ENCODE results near the gene MT1F.
"Not testable (repeated sequence)": the region's sequence is repeated elsewhere in the genome, so short reads cannot be mapped to it uniquely, and the experiment has no call there.

MT1F gene

DNA sequence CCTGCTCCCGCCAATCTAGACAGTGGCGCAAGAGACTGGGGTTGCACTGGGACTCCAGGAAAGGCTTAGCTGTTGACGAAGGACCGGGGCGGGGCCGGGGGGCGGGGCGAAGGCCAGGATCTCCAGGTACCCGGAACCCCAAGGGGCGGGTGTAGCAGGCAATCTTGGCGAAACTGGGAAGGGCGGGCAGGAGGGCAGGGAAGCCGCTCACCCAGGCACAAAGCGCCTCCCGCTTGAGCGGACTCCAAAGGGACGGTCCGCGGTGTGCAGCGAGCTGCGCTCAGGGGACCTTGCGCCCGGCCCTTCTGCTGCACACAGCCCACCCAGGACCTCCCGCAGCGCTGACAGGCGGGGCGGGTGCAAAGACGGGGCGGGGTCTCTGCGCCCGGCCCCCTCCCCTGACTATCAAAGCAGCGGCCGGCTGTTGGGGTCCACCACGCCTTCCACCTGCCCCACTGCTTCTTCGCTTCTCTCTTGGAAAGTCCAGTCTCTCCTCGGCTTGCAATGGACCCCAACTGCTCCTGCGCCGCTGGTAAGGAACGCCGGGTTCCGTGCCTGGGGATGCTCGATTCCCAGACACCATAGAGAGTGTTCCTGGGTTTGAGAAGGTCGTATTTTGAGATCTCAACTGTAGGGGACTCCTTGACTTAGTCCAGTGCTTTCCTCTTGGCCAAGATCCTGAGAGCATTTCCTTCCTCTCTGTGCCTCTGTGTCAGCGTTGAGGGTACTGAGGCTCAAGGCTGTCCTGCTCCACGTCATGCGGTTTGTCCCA, at the start of gene MT1F:
Gene MT1F, plus strand, starts transcription at position 405 of the 772 bp plus-strand sequence. Its CDS starts 100 bp downstream, at position 505.
- DNase-seq (ENCODE audit: low spot score) = peak; percentile 62

GRCh38 chr16:56608043-56608875, 49.5 kb upstream of the MT1F start, which contains the start of gene MT2A:
Gene MT2A (plus strand): TSS chr16:56608584. CDS start chr16:56608656, 72 bp downstream.
- DNase-seq (ENCODE audit: low spot score) = peak; percentile 98

DNA sequence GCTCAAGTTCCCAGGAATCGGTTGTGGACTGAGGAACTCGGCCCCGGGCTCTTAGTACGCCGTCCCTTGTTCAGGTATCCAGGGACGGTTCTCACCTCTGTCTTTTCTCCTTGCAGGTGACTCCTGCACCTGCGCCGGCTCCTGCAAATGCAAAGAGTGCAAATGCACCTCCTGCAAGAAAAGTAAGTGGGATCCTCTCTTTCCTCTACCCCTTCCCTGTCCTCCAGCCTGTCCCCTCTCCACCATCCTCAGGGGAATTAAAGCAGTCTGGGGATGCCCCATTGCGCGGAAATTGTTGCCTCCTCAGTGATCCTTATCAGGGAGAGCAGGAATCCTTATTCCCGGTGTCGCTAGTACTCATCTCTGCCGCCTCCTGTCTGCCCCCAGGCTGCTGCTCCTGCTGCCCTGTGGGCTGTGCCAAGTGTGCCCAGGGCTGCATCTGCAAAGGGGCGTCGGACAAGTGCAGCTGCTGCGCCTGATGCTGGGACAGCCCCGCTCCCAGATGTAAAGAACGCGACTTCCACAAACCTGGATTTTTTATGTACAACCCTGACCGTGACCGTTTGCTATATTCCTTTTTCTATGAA, 48.8 kb upstream of the MT1F start:
- DNase-seq (ENCODE audit: low spot score) = peak; percentile 46

DNA sequence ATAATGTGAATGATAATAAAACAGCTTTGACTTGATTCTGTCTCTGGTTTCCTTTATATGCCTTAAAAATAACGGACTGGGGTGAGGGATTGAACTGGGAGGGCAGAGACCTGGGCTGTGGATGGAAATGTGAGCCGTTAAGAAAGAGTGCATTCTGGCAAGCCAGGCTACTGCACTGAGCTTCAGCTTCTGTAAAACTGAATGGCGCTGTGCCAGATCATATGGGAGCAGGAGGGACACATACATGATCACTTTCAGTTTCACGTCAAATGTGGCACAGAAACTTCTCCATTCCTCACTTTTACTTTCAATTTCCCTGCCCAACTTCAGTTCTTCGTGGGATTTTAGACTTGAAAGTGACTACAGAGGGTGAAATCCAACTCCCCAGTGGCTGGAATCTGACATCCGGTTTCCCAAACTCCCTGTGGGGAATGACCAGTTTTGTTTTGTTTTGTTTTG, 48.3 kb upstream of the MT1F start:
- DNase-seq (ENCODE audit: low spot score) = peak; percentile 89

- DNase-seq (ENCODE audit: low spot score) = peak; percentile 97
Measured at GRCh38 chr16:56610017-56610608, 47.6 kb upstream of the MT1F start.

DNA sequence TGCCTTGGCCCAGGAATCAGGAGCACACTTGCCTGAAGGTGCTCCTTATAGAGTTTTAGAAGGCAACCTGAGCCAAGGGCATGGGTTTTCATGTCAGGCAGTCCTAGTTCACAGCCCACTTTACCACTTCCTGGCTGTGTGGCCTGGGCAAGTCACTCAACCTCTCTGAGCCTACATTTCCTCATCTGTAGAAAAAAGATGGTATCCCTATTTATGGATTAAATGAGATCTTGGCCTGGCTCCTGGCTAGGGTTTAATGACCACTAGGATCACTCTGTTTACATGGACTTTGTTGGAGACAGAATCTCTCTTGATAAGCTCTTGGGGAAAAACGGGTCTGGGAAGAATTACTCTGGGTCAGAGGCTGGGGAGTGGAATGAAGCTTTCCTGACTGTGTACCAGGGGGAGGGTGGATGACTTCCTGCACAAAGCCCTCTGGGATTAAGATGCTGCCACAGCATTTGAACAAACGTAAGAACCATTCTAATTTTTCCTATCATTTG, 47.1 kb upstream of the MT1F start:
- no peak for DNase-seq (ENCODE audit: low spot score)

DNA sequence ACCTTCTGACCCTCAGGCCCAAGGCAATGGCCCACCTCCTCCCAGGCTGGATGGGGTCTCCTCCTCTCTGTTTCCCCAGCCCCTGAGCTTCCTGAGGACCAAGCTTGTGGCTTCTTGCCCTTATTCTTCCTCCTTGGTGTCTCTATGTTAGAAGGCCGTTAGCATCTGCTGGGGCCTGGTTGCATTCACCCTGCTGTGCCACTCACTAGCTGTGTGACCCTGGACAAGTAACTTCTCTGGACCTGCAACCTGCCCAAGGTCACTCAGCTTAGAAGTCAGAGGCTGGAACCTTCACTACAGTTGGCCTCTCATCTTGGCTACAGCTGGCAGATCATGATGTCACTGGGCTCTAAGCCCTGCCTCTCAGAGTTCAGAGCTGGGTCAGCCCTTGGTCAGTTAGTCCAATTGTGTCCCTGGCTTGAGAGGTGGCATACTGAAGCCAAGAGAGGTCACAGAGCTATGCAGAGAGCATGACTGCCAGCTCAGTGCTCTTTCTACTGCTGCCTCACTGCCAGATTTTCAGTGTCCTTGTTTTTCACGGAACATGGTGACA, 46.4 kb upstream of the MT1F start:
- peak; percentile 95 for DNase-seq (ENCODE audit: low spot score)

DNA sequence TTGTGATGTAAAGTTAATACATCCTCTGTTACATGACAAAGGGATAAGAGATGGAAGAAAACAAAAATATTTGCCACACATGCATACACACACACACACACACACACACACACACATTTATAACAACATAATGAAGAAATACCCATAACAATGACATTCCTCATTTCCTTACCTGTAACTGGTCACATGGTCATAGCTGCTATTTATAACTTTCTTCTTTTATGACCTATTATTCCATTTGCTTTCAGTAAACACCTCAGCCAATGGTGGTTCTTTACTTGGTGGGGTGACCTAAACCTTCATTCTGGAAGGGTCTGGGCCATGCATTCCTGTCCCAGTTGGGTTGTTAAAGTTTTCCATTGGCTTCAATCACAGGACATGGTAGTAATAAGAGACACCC, 44.1 kb upstream of the MT1F start:
- peak; percentile 88 for DNase-seq (ENCODE audit: low spot score)

DNA sequence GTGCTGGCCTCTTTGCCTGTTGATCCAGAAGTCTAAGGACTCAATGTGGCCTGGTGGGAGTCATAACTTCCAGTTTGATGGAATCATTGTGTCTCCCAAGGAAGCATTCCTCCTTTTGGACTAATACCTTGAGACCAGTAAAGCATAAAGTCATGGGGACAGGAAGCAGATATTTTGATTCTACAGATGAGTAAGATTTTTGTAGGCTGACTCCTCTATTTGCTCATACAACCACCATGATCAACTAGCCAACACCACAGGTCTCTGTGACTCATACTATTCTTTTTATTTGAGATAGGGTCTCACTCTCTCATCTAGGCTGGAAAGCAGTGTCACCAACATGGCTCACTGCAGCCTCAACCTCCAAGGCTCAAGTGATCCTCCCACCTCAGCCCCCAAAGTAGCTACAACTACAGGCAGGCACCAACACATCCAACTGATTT, 43.2 kb upstream of the MT1F start:
- DNase-seq (ENCODE audit: low spot score) = peak; percentile 98

- DNase-seq (ENCODE audit: low spot score) = peak; percentile 82
Measured at GRCh38 chr16:56615353-56615752, 42.4 kb upstream of the MT1F start.

DNA sequence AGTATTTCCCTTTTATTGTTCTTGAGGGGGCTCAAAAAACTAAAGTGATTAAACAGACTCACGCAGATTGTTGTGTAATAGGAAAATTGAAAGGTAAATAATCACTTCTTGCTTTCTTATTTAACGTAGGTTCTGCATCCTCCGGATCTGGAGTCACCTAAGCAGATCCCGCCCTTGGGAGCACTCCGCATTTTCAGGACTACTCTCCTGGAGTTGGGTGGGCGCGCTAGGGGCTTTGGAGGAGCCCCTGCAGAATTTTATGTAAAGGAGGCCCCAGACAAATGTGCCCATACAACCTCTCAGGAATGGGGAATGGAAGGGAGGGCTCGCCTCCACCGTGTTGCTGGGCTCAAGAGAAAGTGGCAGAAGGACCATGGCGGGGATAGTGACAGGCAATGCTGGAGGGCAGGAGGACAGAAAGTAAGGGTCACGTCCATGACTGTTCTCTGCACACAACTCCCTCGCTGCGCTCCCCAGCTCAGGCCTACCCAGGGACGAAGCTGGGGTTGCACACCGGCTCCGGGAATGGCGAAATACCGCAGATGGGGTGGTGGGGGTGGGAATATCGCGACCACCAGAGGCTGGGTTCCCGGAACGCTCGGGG, 41.0 kb upstream of the MT1F start:
- DNase-seq (ENCODE audit: low spot score) = peak; percentile 25

- DNase-seq (ENCODE audit: low spot score) = peak; percentile 84
Measured at GRCh38 chr16:56617212-56618085, 40.3 kb upstream of the MT1F start.

DNA sequence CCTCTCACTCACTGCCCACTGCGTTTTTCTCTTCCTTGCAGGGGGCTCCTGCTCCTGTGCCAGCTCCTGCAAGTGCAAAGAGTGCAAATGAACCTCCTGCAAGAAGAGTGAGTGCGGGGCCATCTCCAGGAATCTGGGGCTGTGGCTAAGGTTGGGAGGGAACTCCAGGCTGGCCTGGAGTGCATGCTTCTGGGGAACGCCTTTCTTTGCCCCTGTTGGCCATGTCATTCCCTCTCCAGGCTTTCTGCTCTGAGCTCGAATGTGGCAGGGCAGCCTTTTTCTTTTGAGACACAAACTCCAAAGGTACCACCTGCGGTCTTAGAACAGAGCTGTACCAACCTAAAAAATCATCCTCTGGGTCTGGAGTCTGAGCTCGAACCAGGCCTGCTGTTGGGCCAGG, 39.6 kb upstream of the MT1F start:
- DNase-seq (ENCODE audit: low spot score) = peak; percentile 11

GRCh38 chr16:56620339-56620897, 37.3 kb upstream of the MT1F start:
- peak; percentile 48 for DNase-seq (ENCODE audit: low spot score)

DNA sequence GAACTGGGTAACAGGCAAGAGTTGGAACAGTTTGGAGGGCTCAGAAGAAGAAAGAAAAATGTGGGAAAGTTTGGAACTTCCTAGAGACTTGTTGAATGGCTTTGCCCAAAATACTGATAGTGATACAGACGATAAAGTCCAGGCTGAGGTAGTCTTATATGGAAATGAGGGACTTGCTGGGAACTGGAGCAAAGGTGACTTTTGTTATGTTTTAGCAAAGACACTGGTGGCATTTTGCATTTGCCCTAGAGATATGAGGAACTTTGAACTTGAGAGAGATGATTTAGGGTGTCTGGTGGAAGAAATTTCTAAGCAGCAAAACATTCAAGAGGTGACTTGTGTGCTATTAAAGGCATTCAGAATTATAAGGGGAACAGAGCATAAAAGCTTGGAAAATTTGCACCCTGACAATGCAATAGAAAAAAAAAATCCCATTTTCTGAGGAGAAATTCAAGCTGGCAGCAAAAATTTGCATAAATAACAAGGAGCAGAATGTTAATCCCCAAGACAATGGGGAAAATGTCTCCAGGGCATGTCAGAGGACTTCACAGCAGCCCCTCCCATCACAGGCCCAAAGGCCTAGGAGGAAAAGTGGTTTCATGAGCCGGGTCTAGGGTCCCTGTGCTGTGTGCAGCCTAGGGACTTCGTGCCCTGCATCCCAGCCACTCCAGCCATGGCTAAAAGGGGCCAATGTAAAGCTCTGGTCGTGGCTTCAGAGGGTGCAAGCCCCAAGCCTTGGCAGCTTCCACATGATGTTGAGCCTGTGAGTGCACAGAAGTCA, 35.9 kb upstream of the MT1F start:
- not testable (repeated sequence) for DNase-seq (ENCODE audit: low spot score)

DNA sequence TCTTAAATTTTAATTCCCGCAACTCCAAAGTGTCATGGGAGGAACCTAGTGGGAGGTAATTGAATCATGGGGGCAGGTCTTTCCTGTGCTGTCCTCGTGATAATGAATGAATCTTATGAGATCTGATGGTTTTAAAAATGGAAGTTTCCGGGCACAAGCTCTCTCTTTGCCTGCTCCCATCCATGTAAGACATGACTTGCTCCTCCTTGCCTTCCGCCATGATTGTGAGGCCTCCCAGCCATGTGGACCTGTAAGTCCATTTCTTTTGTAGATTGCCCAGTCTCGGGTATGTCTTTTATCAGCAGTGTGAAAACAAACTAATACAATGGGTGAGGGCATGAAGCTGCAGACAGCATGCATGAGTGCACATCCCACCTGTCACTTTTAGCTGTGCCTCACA, 34.6 kb upstream of the MT1F start:
- DNase-seq (ENCODE audit: low spot score) = not testable (repeated sequence)

DNA sequence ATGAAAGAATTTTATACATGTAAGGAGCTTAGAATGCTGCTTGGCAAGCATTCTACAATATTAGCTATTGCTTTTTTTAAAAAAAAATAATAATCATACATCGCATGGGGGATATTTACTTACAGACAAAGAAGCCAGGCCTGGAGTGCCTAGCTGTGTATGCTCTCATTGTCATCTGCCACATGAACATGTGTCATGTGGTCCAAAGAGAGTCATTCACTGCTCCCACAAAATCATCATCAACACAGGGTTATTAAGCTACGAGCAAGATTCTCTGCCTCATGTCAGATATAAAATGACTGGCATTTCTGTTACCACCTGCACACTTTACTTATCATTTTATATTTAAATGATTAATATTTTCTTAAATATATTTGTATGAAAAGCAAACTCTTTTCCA, 34.1 kb upstream of the MT1F start:
- DNase-seq (ENCODE audit: low spot score) = peak; percentile 88

GRCh38 chr16:56625140-56625942, 32.4 kb upstream of the MT1F start, which contains the start of gene MT1E:
Gene MT1E (plus strand): TSS chr16:56625781. CDS start chr16:56625852, 71 bp downstream.
- peak; percentile 88 for DNase-seq (ENCODE audit: low spot score)

Data from RKO (cell line).